ENCODE results near the gene SVIP. TPM values are rescaled to one million over a fixed set of nuclear protein-coding genes. Genes with fewer than 3 reads are reported as not detected.
A peak's percentile ranks its signal among the peaks of the same experiment; 100 is the strongest.

The SVIP gene
- total RNA-seq, 1 donor from 2014 or later: 35.6 TPM

GRCh38 chr11:22828373-22828772 lies 1.2 kb downstream of the SVIP start:
- intact Hi-C loops (cut with DNase I): no loop called here
- Histone ChIP-seq H3K27me3 (no peaks in the 10 kb centered on the region), H3K4me1 (no peaks in the 10 kb centered on the region), H3K27ac (no peak overlapping the region), H3K9me3 (no peaks in the 10 kb centered on the region), H3K36me3 (peaks cover 17% of the 10 kb centered on the region), H3K4me3 (peak overlapping the region; percentile 81)
- TF ChIP-seq CTCF (IDR thresholded peaks at IDR 0.05): no peak
- ATAC-seq (no peak), DNase-seq (no peak)

- peaks cover 57% of the 10 kb centered on the region for H3K36me3 ChIP-seq
- no peak for TF ChIP-seq CTCF (IDR thresholded peaks at IDR 0.05)
- no peaks in the 10 kb centered on the region for H3K9me3 ChIP-seq
- DNase-seq (no peak), ATAC-seq (no peak)
- H3K4me3 ChIP-seq: no peak overlapping the region
- no peaks in the 10 kb centered on the region for H3K4me1 ChIP-seq
- H3K27me3 ChIP-seq: no peaks in the 10 kb centered on the region
- H3K27ac ChIP-seq: no peak overlapping the region
- intact Hi-C loops (cut with DNase I): no loop called here
These were observed 7.4 kb downstream of the SVIP start for GRCh38 chr11:22822203-22822602.

GRCh38 chr11:22809893-22810292 lies 19.7 kb downstream of the SVIP start:
- no peak for TF ChIP-seq CTCF (IDR thresholded peaks at IDR 0.05)
- no peak for ATAC-seq
- intact Hi-C loops (cut with DNase I): no loop called here
- no peak overlapping the region for H3K4me3 ChIP-seq
- H3K36me3 ChIP-seq: no peaks in the 10 kb centered on the region
- peaks cover 11% of the 10 kb centered on the region for H3K4me1 ChIP-seq
- DNase-seq: no peak
- no peak overlapping the region for H3K27ac ChIP-seq
- H3K27me3 ChIP-seq: no peaks in the 10 kb centered on the region
- no peaks in the 10 kb centered on the region for H3K9me3 ChIP-seq

- no peak for DNase-seq
- no peaks in the 10 kb centered on the region for H3K9me3 ChIP-seq
- H3K36me3 ChIP-seq: no peaks in the 10 kb centered on the region
- H3K4me3 ChIP-seq: no peak overlapping the region
- TF ChIP-seq CTCF (IDR thresholded peaks at IDR 0.05): no peak
- H3K4me1 ChIP-seq: peaks cover 11% of the 10 kb centered on the region
- no peak overlapping the region for H3K27ac ChIP-seq
- intact Hi-C loops (cut with DNase I): no loop called here
- no peak for ATAC-seq
- no peaks in the 10 kb centered on the region for H3K27me3 ChIP-seq
These were observed 20.9 kb downstream of the SVIP start for GRCh38 chr11:22808571-22809197.

GRCh38 chr11:22807855-22808570 lies 21.6 kb downstream of the SVIP start:
- no peak for ATAC-seq

More at GRCh38 chr11:22807855-22808570, 21.6 kb downstream of the SVIP start:
- H3K27ac ChIP-seq: no peak overlapping the region
- no peaks in the 10 kb centered on the region for H3K9me3 ChIP-seq
- H3K4me3 ChIP-seq: no peak overlapping the region
- intact Hi-C loops (cut with DNase I): no loop called here
- no peak for TF ChIP-seq CTCF (IDR thresholded peaks at IDR 0.05)
- H3K36me3 ChIP-seq: no peaks in the 10 kb centered on the region
- H3K27me3 ChIP-seq: no peaks in the 10 kb centered on the region
- no peak for DNase-seq
- H3K4me1 ChIP-seq: peaks cover 11% of the 10 kb centered on the region
